ENCODE data around the gene NOVA2.

- TF ChIP-seq CTCF (conservative IDR thresholded peaks at IDR 0.05) (no peak), EZH2 (IDR thresholded peaks at IDR 0.05; ENCODE audit: low read depth) (no peak)
Observed at GRCh38 chr19:45985321-45985720, 11.7 kb upstream of the NOVA2 start.
